SU-DHL-6 (cell line): ENCODE data around the gene UGT1A4.

ENCODE experiments used
- EZH2phosphoT487 ChIP-seq: fragments of 200-600 bp; sonication (generic), shearing (Covaris generic); conservative IDR thresholded peaks from 2 replicates; pipeline ENCODE4 v1.6.1; 2018; ENCODE audit warnings: mild to moderate bottlenecking, antibody characterized with exemption, low read length, moderate library complexity, mixed read lengths
- TF ChIP-seq, protein P1 (sequence below): fragments of 200-600 bp; sonication (generic); IDR thresholded peaks from one replicate; pipeline ENCODE4 v1.5.1; 2017; ENCODE audit warnings: antibody characterized with exemption, mild to moderate bottlenecking, low read length, moderate library complexity; ENCODE audit not compliant: insufficient read depth, poor library complexity, severe bottlenecking

DNA sequence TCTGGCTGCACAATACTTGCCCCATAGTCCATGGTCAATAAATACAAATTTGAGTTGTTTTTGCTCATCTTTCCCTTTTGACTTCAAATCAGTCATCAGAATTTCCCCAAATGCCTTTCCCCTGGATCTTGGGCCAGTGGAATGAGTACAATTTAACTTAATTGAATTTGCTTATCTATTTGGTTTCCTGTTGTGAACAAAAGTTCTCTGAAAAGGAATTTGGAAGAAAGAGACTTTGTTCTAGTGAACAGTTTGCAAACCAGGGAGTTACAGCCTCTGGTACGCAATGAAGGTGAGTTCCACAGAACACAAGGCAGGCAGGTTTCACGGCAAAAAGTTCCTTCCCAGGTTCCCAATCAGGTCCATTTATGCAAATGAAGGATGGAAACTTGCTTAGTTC, 40.3 kb downstream of the UGT1A4 start:
- TF ChIP-seq, protein P1, sequence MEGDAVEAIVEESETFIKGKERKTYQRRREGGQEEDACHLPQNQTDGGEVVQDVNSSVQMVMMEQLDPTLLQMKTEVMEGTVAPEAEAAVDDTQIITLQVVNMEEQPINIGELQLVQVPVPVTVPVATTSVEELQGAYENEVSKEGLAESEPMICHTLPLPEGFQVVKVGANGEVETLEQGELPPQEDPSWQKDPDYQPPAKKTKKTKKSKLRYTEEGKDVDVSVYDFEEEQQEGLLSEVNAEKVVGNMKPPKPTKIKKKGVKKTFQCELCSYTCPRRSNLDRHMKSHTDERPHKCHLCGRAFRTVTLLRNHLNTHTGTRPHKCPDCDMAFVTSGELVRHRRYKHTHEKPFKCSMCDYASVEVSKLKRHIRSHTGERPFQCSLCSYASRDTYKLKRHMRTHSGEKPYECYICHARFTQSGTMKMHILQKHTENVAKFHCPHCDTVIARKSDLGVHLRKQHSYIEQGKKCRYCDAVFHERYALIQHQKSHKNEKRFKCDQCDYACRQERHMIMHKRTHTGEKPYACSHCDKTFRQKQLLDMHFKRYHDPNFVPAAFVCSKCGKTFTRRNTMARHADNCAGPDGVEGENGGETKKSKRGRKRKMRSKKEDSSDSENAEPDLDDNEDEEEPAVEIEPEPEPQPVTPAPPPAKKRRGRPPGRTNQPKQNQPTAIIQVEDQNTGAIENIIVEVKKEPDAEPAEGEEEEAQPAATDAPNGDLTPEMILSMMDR: no peak
- TF ChIP-seq EZH2phosphoT487: no peak
